IPS-18c (cell line): ENCODE data around the gene CAMK2N1.

Source experiments
- H3K4me3 ChIP-seq: 2 replicates; pipeline ENCODE4 v1.7.0; 2013; ENCODE audit warnings: low read depth, mild to moderate bottlenecking, low read length, moderate library complexity; ENCODE audit not compliant: insufficient read depth
- H3K9me3 ChIP-seq: one replicate; pipeline ENCODE4 v1.6.1; 2013; ENCODE audit warnings: mild to moderate bottlenecking, low read length, moderate library complexity; ENCODE audit not compliant: control insufficient read depth, insufficient read depth

CAMK2N1 gene

DNA sequence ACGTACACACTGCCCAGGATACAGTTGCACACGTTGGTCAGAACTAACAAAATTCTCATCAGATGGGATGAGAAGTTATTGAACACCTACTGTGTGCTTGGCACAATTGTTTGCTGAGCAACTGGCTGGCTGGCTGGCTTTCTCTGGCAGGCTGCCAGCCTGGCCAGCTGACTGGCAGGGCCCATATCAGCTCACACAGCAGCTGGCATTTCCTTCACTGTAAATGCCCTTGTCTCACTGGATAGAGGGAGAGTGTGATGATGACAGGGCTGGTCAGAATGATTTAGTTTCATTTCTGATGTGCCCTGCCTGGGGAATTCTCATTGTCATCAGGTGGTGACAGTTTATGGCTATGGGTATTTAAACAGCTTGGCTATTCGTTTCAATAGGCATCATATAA is 15.8 kb downstream of the CAMK2N1 start:
- H3K4me3 ChIP-seq = no peak overlapping the region
- no peaks in the 10 kb centered on the region for H3K9me3 ChIP-seq

DNA sequence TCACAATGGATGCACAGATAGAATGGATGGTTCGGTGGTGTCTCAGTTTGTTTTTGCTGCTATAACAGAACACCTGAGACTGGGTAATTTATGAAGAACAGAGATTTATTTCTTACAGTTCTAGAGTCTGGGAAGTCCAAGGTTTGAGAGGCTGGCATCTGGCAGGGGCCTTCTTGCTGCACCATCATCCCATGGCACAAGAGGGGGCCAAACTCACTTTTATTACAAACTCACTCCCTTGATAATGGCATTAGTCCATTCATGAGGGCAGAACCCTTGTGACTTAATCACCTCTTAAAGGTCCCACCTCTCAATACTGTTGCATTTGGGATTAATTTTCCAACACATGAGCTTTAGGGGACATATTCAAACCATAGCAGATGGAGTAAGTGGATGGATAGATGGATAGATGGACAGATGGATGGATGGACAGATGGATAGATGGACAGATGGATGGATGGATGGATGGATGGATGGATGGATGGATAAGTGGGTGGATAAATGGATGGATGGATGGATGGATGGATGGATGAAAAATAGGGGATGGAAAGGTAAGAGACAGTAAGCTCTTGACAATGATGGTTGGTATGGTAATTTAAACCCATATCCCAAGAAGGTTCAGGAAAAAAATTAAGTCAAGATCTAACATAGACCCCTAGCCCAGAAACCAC is 16.5 kb downstream of the CAMK2N1 start:
- no peak overlapping the region for H3K4me3 ChIP-seq
- no peaks in the 10 kb centered on the region for H3K9me3 ChIP-seq

DNA sequence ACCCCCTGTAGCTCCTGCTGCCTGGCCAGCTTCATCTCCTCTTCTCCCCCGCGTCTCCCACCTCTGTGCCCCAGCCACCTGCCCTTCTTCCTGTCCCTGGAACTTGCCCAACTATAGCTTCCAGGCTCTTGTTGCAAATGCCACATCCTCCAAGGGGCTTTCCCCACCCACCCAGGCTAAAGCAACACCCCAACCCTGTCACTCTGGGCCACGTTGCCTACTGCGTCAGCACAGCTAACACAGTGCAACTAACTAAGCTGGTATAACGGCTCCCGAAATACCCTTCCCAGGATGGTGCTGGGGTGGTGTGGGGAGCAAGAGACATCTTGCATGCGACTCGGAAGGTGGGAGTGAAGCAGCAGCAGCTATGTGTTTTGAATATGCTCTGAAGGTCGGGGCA is 19.7 kb downstream of the CAMK2N1 start:
- no peak overlapping the region for H3K4me3 ChIP-seq
- no peaks in the 10 kb centered on the region for H3K9me3 ChIP-seq

DNA sequence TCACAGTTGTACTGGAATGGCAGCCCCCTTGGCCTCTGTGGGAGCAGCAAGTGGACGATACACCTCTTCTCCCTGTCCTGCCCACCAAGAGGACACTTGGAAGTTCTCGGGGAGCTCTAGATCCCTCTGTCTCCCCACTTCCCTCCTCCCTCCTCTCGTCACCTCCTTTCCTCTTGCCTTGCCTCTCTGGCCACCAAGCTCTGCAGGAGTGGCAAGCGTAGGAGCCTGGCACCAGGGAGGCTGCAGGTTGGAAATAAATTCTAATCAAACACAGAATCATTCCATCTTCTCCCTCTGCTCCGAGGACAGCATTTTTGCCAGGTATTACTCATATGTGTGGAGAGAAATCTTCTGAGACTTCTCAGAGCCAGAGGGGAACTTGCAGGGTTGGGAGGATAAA is 20.8 kb downstream of the CAMK2N1 start:
- H3K9me3 ChIP-seq = no peaks in the 10 kb centered on the region

DNA sequence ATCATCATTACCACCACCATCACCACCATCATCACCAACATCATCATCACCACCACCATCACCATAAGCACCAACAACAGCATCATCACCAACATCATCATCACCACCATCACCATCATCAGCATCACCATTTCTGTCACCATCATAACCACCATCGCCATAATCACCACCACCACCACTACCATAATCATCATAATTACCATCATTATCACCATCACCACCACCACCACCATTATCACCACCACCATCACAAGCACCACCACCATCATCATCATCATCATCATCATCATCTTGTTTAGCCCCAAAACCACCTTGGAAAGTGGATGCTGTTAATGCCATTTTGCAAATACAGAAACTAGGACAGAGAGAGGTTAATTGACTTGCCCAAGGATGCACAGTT is 22.5 kb downstream of the CAMK2N1 start:
- no peaks in the 10 kb centered on the region for H3K9me3 ChIP-seq
- no peak overlapping the region for H3K4me3 ChIP-seq

More for the DNA sequence above, 20.8 kb downstream of the CAMK2N1 start:
- H3K4me3 ChIP-seq = no peak overlapping the region

DNA sequence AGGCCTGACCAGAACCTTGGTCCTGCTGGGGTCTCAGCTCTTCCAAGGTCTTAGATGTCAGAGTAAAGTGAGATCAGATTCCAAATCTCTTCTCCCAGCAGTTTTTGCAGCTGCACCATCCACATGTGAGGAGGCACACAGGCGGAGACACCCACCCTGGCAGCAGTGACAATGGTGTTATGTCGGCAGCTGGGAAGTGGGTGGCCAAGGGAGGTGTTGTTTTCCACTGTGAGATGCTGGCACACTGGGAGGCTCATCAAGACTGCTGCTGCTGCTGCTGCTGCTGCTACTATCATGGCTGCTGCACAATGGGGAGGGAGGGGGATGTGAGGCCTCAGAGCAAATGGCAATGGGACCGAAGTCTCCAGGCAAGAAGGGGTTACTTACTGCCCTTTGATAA is 23.6 kb downstream of the CAMK2N1 start:
- Histone ChIP-seq H3K9me3 (no peaks in the 10 kb centered on the region), H3K4me3 (no peak overlapping the region)

DNA sequence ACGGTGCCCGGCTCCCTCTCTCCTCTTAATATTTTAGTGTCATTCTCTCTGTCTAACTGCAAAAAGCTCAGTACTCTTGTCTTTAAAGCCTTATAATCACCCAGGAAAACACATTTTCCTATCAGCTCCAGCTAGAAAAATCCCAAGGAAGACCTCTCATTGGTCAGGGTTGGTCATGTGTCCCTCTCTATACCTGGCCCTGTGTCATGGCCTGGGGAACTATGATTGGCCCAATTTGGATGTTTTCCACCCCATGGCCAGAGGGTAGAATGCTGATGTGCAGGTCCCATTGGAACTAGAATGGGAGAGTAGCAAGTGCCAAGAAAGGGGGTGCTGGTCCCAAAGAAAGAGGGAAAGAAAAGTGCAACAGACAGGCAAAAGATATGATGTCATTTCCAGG is 27.3 kb downstream of the CAMK2N1 start:
- H3K4me3 ChIP-seq = no peak overlapping the region
- no peaks in the 10 kb centered on the region for H3K9me3 ChIP-seq

DNA sequence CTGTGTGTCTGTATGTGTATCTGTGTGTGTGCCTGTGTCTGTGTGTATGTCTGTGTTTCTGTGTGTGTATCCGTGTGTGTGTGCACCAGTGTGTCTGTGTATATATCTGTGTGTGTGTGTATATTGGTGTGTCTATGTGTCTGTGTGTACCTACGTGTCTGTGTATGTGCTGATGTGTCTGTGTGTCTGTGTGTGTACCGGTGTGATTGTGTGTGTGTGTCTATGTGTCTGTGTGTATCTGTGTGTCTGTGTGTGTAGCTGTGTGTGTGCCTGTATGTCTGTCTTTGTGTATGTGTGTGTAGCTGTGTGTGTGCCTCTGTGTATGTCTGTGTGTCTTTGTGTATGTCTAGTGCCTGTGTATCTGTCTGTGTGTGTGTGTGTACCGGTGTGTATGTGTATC is 32.0 kb downstream of the CAMK2N1 start:
- Histone ChIP-seq H3K9me3 (no peaks in the 10 kb centered on the region), H3K4me3 (no peak overlapping the region)

DNA sequence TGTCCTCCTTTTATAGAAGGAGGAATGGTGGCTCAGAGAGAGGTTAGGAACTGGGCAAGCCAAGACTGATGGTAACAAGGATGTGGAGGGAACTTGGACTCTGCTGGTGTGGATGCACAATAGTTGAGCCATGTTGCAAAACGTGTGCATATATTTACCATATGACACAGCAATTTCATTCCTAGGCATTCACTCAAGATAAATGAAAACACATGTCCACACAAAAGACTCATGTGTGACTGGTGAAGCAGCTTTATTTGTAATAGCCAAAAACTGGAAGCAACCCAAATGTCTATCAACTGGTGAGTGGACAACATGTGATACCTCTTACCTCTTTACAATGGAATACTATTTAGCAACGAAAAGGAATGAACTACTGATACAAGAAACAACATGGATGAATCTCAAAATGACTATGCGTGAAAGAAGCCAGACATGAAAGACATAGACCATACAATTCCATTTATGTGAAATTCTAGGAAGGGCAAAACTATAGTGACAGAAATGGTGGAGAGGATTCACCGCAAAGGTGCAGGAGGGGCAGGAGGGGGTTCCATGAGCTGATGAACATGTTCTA is 36.2 kb downstream of the CAMK2N1 start:
- no peak overlapping the region for H3K4me3 ChIP-seq
- no peaks in the 10 kb centered on the region for H3K9me3 ChIP-seq

DNA sequence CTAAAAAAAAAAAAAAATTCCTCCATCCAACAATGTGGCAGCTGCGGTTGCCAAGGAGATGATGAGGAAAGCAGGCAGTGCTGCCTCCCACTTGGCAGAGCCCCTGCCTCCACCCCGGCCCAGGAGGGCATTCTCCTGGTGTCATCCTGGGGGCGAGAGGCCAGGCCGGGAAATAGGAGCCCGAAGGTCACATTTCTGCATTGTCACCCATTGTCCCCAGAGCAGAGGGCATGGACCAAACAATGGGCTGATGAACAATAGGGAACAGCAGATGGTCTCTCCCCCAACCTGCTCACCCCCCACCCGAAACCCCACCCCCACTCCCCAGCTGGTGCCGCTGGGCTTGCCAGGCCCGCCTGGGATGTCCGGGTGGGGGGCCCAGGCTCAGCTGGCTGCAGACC is 37.3 kb downstream of the CAMK2N1 start:
- H3K9me3 ChIP-seq = no peaks in the 10 kb centered on the region
- H3K4me3 ChIP-seq = no peak overlapping the region

DNA sequence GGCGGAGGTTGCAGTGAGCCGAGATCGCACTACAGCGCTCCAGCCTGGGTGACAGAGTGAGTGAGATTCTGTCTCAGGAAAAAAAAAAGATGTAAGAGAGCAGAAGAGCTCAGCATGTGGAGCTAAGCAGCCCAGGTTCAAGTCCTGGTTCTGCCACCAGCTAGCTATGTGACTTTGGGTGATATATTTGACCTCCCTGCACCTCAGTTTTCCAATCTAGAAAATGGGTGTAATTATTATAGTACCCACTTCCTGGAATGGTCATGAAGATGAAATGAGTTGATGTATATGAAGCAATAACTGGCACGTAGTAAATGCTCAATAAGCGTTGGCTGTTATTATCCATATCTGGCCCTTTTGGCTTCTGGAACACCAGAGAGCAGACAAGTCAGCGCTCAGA is 38.2 kb downstream of the CAMK2N1 start:
- Histone ChIP-seq H3K4me3 (no peak overlapping the region), H3K9me3 (no peaks in the 10 kb centered on the region)

DNA sequence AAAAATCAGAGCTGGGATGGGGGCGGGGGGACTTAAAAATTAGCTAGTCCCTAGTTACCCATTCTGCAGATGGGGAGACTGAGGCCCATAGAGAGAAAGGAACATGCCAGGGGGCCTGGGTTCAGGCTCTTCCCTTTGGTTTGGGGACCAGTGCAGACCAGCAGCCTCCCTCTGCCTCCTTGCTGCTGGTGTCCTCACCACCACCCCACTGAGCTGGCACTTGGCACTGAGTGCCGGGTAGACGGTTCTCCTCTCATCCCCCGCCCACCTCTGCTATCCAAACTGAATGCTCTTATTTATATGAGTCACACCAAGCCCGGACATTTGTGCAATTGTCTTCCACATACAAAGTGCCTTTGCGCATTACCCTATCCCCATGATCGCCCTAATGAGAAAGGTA is 39.2 kb downstream of the CAMK2N1 start:
- Histone ChIP-seq H3K4me3 (no peak overlapping the region), H3K9me3 (no peaks in the 10 kb centered on the region)

DNA sequence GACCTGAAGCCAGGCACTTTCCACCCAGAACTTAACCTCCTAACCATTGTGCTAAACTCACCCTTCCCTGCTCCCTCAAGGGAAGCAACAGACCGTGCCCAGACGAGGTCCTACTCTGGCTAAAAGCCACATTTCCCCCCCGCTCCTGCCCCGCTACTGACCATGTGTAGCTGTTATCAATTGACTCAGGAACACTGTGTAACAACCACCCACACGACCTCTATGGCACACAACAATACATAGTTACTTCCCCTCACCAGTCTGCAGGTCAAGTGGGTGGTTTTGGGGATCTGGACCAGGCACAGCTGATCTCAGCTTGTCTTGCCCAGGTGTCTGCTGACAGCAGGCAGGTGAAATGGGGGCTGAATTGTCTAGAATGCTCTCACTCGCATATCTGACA is 40.1 kb downstream of the CAMK2N1 start:
- Histone ChIP-seq H3K9me3 (no peaks in the 10 kb centered on the region), H3K4me3 (peak overlapping the region; percentile 20; the same call in 1 of the 2 replicates)

DNA sequence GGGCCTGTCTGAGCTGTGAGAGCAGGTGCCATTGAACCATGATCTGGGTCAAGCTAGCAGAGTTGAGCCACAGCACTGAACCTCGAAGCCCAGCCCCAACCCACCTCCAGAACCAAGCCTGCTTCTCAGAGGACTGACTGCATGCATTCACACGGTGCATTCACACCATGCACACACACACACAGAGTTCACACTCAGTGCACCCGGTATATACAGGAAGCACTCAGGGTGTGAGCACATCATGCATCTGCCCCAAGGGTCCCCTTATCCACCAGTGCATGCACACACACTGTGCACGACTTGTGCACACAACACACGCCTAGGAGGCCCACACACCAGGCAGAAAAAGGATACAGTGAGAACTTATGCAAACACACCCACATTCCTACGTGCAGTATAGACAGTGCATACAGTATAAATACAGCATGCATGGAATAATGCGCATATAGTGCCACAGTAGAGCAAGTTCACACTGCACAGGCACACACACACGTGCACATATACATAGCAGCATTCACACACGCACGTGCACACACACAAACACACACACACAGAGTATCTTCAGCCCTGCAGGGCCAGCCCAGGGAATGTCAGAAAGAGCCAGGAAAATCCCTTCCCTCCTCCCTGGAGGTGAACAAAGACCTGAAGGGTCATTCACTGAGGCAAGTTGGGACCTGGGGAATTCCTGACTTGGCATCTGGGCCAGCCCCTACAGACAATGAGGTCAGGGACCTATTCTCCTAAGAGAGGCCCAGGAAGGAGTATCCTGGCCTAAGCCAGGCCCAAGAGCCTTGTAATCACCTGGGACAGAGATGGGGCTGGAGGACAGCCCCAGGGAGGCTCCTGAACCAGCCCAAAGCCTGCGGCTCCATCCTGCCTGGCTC is 42.1 kb downstream of the CAMK2N1 start:
- no peak overlapping the region for H3K4me3 ChIP-seq
- no peaks in the 10 kb centered on the region for H3K9me3 ChIP-seq

DNA sequence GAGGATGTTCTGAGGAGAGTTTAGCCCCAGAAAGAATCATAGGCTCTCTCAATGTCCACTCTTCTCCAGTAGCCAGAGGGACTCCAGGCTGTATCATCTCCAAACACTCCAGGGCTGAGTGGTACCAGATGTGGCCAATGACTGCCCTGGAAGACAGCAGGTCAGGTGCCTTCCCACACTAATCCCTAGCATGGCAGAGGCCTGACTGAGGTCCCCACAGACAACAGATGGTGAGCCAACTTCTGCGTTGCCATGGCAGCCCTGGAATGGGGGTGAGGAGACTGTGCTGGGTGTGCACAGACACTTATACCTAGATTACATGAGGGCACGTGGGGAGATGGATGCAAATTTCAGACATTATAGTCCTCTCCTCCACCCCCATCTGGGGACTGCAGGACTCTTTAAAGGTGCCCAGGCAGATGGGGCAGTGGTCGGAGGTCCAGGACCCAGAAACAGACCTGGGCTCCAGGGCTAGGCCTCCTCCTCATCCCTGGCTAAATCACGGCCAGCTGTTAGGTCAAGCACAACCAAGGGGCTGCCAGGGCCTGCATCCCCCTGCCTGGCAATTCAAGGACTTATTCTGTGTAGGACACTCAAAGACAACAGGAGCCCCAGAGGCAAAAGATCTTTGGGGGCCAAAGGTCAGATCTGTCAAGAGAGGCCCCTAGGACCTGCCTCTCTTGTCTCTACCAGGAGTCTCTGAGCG is 42.9 kb downstream of the CAMK2N1 start:
- H3K4me3 ChIP-seq = no peak overlapping the region
- no peaks in the 10 kb centered on the region for H3K9me3 ChIP-seq

DNA sequence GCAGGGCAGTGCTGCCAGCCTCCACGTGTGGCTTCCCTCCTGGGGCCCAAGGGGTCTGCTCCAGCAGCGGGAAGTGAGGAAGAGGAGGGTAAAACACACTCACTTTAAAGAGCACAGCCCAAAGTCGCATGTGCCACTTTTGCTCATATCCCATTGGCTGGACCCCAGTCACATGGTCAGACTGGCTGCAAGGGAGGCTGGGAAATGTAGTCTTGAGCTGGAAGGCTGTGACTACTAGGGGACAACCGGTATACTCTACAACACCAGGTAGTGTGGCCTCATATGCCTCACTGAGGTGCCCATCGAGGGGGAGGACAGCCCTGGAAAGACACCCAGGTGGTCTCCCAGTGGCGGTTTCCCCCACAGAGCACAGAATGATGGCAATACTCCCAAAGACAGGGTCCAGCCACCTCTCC is 45.2 kb downstream of the CAMK2N1 start:
- H3K9me3 ChIP-seq = no peaks in the 10 kb centered on the region
- H3K4me3 ChIP-seq = no peak overlapping the region

DNA sequence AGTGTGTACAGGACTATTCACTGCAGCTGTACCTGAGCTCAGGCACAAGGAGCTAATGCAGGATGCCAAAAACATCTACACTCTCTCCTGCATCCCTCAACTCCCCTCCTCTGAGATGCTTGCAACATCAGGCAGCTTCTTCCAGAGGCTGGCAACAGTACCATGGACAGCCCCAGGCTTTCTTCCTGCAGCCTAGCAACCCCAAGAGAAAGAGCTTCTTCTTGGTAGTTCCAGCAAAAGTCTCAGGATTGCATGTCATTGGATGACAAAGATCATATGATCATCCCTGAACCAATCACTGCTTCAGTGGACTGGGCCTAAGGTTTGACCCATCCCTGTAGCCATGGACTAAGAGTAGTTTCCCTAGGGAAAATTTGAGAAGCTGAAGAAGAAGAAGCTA is 46.7 kb downstream of the CAMK2N1 start:
- H3K9me3 ChIP-seq = no peaks in the 10 kb centered on the region

DNA sequence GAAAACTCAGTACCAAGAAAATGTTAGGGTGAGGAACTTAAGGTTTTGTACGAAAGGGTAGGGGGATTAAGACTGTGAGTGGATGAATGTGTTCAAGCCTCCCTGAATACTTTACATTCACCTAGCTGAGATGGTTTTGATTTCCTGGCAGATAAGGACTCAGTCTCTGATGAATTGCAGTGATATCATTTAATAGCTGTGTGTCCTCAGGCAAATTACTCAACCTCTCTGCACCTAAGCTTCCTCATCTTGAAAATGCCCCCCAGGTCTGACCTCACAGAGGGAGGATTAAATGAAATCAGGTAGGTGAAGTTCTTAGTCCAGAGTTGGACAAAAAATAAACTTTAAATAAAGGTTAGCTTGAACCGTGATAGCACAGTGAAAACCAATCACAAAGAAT is 48.4 kb downstream of the CAMK2N1 start:
- Histone ChIP-seq H3K9me3 (no peaks in the 10 kb centered on the region), H3K4me3 (no peak overlapping the region)

More for the DNA sequence above, 46.7 kb downstream of the CAMK2N1 start:
- H3K4me3 ChIP-seq = no peak overlapping the region
